ENCODE results near the gene ZFP3. TPM values are rescaled to one million over a fixed set of nuclear protein-coding genes. Genes with fewer than 3 reads are reported as not detected.
A peak's percentile ranks its signal among the peaks of the same experiment; 100 is the strongest.

ZFP3 gene
- total and polyA plus RNA-seq, 7 experiments from 2014 or later: 1.4 to 14.8 (median 3.7) TPM

DNA sequence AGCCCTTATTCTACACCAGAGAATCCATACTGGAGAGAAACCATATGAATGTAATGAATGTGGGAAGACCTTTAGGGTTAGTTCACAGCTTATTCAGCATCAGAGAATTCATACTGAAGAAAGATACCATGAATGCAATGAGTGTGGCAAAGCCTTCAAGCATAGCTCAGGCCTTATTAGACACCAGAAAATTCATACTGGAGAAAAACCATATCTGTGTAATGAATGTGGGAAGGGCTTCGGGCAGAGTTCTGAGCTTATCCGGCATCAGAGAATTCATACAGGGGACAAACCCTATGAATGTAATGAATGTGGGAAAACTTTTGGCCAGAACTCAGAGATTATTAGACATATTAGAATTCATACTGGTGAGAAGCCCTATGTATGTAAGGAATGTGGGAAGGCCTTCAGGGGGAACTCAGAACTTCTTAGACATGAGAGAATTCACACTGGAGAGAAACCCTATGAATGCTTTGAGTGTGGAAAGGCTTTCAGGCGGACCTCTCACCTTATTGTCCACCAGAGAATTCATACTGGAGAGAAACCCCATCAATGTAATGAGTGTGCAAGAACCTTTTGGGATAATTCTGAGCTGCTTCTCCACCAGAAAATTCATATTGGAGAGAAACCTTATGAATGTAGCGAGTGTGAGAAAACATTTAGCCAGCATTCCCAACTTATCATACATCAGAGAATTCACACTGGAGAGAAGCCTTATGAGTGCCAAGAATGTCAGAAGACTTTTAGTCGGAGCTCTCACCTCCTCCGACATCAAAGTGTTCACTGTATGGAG lies 14.1 kb downstream of the ZFP3 start:
- no peak overlapping the region for H3K27ac ChIP-seq (ENCODE audit: low read depth, low read length)
- H3K27ac Mint-ChIP-seq: no peak overlapping the region
- DNase-seq (no peak), ATAC-seq (no peak)
- ChIA-PET POLR2A (interaction anchor here (0.5 to 1.1 kb wide), 2 partner anchors 19 to 672 kb away, joined by 3 read pairs; partner anchors contain the start of gene ZNF232), CTCF (interaction anchor here (0.6 kb wide), 2 partner anchors 19 to 351 kb away, joined by 4 to 5 read pairs; no protein-coding TSS in a partner anchor)
- H3K36me3 ChIP-seq (ENCODE audit: control insufficient read depth in 2 of 3, insufficient read depth in 3 of 3, low read length in 3 of 3): peaks cover 8 to 52% (median 27%) of the 10 kb centered on the region in 3 experiments
- no peak overlapping the region for H3K4me3 ChIP-seq (ENCODE audit: low read length)
- H3K27me3 Mint-ChIP-seq: peaks cover 0 to 17% (median 0%) of the 10 kb centered on the region in 5 donors
- H3K9me3 Mint-ChIP-seq: peaks cover 22 to 100% (median 71%) of the 10 kb centered on the region in 11 donors
- intact Hi-C loops (cut with micrococcal nuclease): no loop called here
- H3K4me1 Mint-ChIP-seq: peaks cover 5 to 16% (median 12%) of the 10 kb centered on the region in 7 donors
- peaks cover 43 to 70% (median 65%) of the 10 kb centered on the region in 5 donors for H3K36me3 Mint-ChIP-seq
- no peak overlapping the region for H3K4me3 Mint-ChIP-seq
- no peaks in the 10 kb centered on the region for H3K27me3 ChIP-seq (ENCODE audit: control insufficient read depth in 2 of 2, insufficient read depth in 2 of 2, low read length in 2 of 2)
- H3K4me1 ChIP-seq (ENCODE audit: control insufficient read depth in 2 of 2, insufficient read depth in 2 of 2, low read length in 2 of 2): no peaks in the 10 kb centered on the region
- H3K9me3 ChIP-seq (ENCODE audit: control insufficient read depth in 2 of 3, low read length in 3 of 3): peaks cover 24 to 96% (median 52%) of the 10 kb centered on the region in 3 experiments

GRCh38 chr17:5096731-5097100 lies 18.4 kb downstream of the ZFP3 start:
- peaks cover 18 to 37% (median 25%) of the 10 kb centered on the region in 5 donors for H3K36me3 Mint-ChIP-seq
- intact Hi-C loops (cut with micrococcal nuclease): loop anchor here in 1 of 2 donors (1.0 kb wide), 1 partner anchor 15 kb away; the partner anchor contains the start of gene ZNF232
- peaks cover 10 to 64% (median 48%) of the 10 kb centered on the region in 11 donors for H3K9me3 Mint-ChIP-seq
- no peak overlapping the region for H3K27ac ChIP-seq (ENCODE audit: low read depth, low read length)
- peak overlapping the region in 2 of 9 donors; percentile 25 to 59 for H3K27ac Mint-ChIP-seq
- peaks cover 0 to 11% (median 7%) of the 10 kb centered on the region in 3 experiments for H3K36me3 ChIP-seq (ENCODE audit: control insufficient read depth in 2 of 3, insufficient read depth in 3 of 3, low read length in 3 of 3)
- H3K4me1 Mint-ChIP-seq: peaks cover 6 to 16% (median 12%) of the 10 kb centered on the region in 7 donors
- POLR2A ChIA-PET: interaction anchor here (0.9 to 1.8 kb wide), 2 partner anchors 15 to 18 kb away, joined by 3 to 8 read pairs; partner anchors contain the start of genes ZFP3 and ZNF232
- no peak for ATAC-seq
- CTCF ChIA-PET: no interaction called here
- H3K27me3 Mint-ChIP-seq: peaks cover 0 to 20% (median 0%) of the 10 kb centered on the region in 5 donors
- peaks cover 17 to 56% (median 28%) of the 10 kb centered on the region in 3 experiments for H3K9me3 ChIP-seq (ENCODE audit: control insufficient read depth in 2 of 3, low read length in 3 of 3)
- peak overlapping the region in 9 of 10 donors; percentile 87 to 92 (median 89) for H3K4me3 Mint-ChIP-seq
- peak overlapping the region; percentile 59 for H3K4me3 ChIP-seq (ENCODE audit: low read length)
- no peak for DNase-seq
- H3K27me3 ChIP-seq (ENCODE audit: control insufficient read depth in 2 of 2, insufficient read depth in 2 of 2, low read length in 2 of 2): no peaks in the 10 kb centered on the region
- no peaks in the 10 kb centered on the region for H3K4me1 ChIP-seq (ENCODE audit: control insufficient read depth in 2 of 2, insufficient read depth in 2 of 2, low read length in 2 of 2)

DNA sequence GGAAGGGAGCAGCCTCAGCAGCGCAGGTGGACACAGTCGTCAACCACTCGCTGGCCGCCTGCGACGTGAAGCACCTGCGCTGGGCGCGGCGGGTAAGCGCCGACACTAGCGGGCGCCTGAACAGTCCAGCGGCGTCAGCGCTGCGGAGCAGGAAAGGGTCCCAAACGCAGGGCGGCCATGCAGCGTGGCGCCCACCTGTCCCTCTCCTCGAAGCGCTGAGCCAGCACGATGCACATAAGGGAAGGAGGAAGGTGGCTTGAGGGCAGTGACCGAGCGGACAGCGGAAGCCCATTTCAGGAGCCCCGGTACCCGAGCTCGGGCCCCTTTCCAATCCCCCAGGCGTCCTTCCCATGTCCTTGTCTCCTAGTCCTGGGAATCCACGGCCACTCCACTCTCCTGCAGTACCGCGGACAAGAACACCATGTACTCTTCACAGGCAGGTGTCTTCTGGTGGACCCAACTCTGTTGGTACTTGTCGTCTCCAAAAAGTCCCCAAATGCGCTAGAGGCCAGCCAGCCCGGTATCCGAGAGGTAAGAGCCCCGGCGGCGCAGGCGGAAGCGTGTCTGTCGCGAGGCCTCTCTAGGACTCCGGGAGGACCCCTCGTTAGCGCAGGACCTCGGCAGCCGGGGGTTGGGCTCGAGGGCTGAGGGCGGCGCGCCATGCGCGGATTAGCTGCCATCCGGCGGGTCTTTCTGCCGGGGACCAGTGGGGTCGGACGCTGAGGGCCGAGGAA lies 19.0 kb downstream of the ZFP3 start:
- no peak overlapping the region for H3K27ac ChIP-seq (ENCODE audit: low read depth, low read length)
- H3K4me3 ChIP-seq (ENCODE audit: low read length): peak overlapping the region; percentile 59
- peaks cover 12 to 51% (median 23%) of the 10 kb centered on the region in 3 experiments for H3K9me3 ChIP-seq (ENCODE audit: control insufficient read depth in 2 of 3, low read length in 3 of 3)
- ChIA-PET CTCF (no interaction called here), POLR2A (interaction anchor here (0.9 to 1.8 kb wide), 2 partner anchors 14 to 19 kb away, joined by 3 to 8 read pairs; partner anchors contain the start of genes ZFP3 and ZNF232)
- H3K27me3 ChIP-seq (ENCODE audit: control insufficient read depth in 2 of 2, insufficient read depth in 2 of 2, low read length in 2 of 2): no peaks in the 10 kb centered on the region
- Mint-ChIP-seq H3K4me1 (peaks cover 6 to 16% (median 12%) of the 10 kb centered on the region in 7 donors), H3K36me3 (peaks cover 15 to 32% (median 20%) of the 10 kb centered on the region in 5 donors), H3K9me3 (peaks cover 10 to 58% (median 43%) of the 10 kb centered on the region in 11 donors), H3K27ac (peak overlapping the region in 4 of 9 donors; percentile 25 to 59 (median 48)), H3K4me3 (peak overlapping the region; percentile 28 to 92 (median 89)), H3K27me3 (peaks cover 0 to 20% (median 0%) of the 10 kb centered on the region in 5 donors)
- no peaks in the 10 kb centered on the region for H3K4me1 ChIP-seq (ENCODE audit: control insufficient read depth in 2 of 2, insufficient read depth in 2 of 2, low read length in 2 of 2)
- intact Hi-C loops (cut with micrococcal nuclease): loop anchor here in 1 of 2 donors (1.0 kb wide), 1 partner anchor 14 kb away; the partner anchor contains the start of gene ZNF232
- H3K36me3 ChIP-seq (ENCODE audit: control insufficient read depth in 2 of 3, insufficient read depth in 3 of 3, low read length in 3 of 3): peaks cover 0 to 6% (median 2%) of the 10 kb centered on the region in 3 experiments
- ATAC-seq (peak; percentile 87), DNase-seq (peak in 7 of 9 donors; percentile 29 to 58 (median 48))

DNA sequence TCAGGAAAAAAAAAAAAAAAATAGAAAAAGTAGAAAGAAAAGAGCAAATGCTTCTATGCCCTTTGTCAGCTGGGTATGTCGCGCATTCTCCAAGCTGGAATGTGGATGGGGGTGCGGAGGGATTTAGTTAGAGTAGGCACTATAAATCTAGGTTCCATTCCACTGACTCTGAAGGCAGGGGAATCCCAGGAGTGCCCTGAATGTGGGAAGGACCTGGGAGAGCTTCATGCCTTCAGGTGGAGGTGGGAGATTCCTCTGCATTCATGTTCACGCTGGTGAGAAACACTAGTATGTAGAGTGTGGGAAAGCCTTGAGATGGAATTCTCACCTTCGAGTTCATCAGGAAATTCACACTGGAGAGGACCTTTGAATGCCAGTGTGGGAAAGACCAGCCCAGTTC lies 21.0 kb downstream of the ZFP3 start:
- no peak overlapping the region for H3K27ac Mint-ChIP-seq
- H3K27me3 Mint-ChIP-seq: peaks cover 0 to 20% (median 0%) of the 10 kb centered on the region in 5 donors
- H3K4me1 ChIP-seq (ENCODE audit: control insufficient read depth in 2 of 2, insufficient read depth in 2 of 2, low read length in 2 of 2): no peaks in the 10 kb centered on the region
- ChIA-PET POLR2A (no interaction called here), CTCF (no interaction called here)
- H3K9me3 Mint-ChIP-seq: peaks cover 10 to 40% (median 29%) of the 10 kb centered on the region in 11 donors
- H3K27ac ChIP-seq (ENCODE audit: low read depth, low read length): no peak overlapping the region
- H3K4me3 ChIP-seq (ENCODE audit: low read length): no peak overlapping the region
- H3K4me3 Mint-ChIP-seq: peak overlapping the region in 1 of 10 donors; percentile 63
- H3K27me3 ChIP-seq (ENCODE audit: control insufficient read depth in 2 of 2, insufficient read depth in 2 of 2, low read length in 2 of 2): no peaks in the 10 kb centered on the region
- H3K36me3 Mint-ChIP-seq: peaks cover 2 to 24% (median 9%) of the 10 kb centered on the region in 5 donors
- intact Hi-C loops (cut with micrococcal nuclease): no loop called here
- peaks cover 6 to 16% (median 12%) of the 10 kb centered on the region in 7 donors for H3K4me1 Mint-ChIP-seq
- ATAC-seq: no peak
- H3K9me3 ChIP-seq (ENCODE audit: control insufficient read depth in 2 of 3, low read length in 3 of 3): peaks cover 0 to 31% (median 7%) of the 10 kb centered on the region in 3 experiments
- H3K36me3 ChIP-seq (ENCODE audit: control insufficient read depth in 2 of 3, insufficient read depth in 3 of 3, low read length in 3 of 3): no peaks in the 10 kb centered on the region
- no peak for DNase-seq

DNA sequence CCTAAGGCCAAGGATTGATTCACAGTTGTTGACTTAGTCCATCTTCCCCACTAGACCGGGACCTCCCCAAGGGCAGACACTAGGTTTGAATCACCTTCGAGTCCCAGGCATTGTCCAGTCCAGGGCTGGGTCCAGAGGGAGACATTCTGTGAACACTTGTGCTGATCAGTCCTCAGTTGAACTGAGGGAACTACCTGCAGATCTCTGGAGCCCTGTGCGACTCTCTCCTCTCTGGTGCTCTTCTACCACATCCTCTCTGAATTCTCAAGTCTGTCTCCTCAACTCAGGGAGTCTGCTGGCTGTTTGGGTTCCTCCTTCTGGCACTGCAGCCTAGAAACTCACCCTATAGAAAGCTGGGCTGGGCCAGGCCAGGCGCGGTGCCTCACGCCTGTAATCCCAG lies 22.6 kb downstream of the ZFP3 start:
- Histone ChIP-seq H3K9me3 (ENCODE audit: control insufficient read depth in 2 of 3, low read length in 3 of 3) (peaks cover 0 to 16% (median 7%) of the 10 kb centered on the region in 3 experiments), H3K4me1 (ENCODE audit: control insufficient read depth in 2 of 2, insufficient read depth in 2 of 2, low read length in 2 of 2) (no peaks in the 10 kb centered on the region), H3K27me3 (ENCODE audit: control insufficient read depth in 2 of 2, insufficient read depth in 2 of 2, low read length in 2 of 2) (no peaks in the 10 kb centered on the region), H3K36me3 (ENCODE audit: control insufficient read depth in 2 of 3, insufficient read depth in 3 of 3, low read length in 3 of 3) (peaks cover 0 to 5% (median 0%) of the 10 kb centered on the region in 3 experiments), H3K4me3 (ENCODE audit: low read length) (no peak overlapping the region), H3K27ac (ENCODE audit: low read depth, low read length) (no peak overlapping the region)
- Mint-ChIP-seq H3K27ac (no peak overlapping the region), H3K27me3 (peaks cover 0 to 16% (median 0%) of the 10 kb centered on the region in 5 donors), H3K4me3 (no peak overlapping the region), H3K4me1 (peaks cover 6 to 15% (median 12%) of the 10 kb centered on the region in 7 donors), H3K9me3 (peaks cover 2 to 36% (median 16%) of the 10 kb centered on the region in 11 donors), H3K36me3 (peaks cover 3 to 23% (median 9%) of the 10 kb centered on the region in 5 donors)
- no peak for ATAC-seq
- POLR2A ChIA-PET: no interaction called here
- intact Hi-C loops (cut with micrococcal nuclease): no loop called here
- DNase-seq: no peak
- CTCF ChIA-PET: no interaction called here

DNA sequence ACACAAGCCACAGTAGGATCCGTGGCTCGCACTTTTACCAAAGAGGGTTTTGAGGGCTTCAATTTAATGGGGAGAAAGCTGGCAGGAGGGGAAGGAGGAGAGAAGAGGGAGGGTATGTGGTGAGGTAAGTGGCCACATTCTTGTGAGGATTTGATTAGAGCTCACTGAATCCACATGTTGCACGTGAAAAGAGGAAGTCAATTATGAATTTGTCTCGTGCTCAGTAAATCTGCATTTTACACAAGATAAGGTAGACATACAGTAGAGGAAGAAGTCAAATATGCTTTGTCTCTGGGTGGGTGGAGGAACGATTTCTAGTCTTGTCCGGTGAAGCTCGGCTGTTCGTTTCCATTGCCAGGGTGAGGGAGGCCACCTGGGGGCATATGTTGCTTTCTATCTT lies 32.5 kb downstream of the ZFP3 start:
- H3K27ac ChIP-seq (ENCODE audit: low read depth, low read length): peak overlapping the region; percentile 74
- H3K36me3 Mint-ChIP-seq: peaks cover 5 to 67% (median 27%) of the 10 kb centered on the region in 5 donors
- DNase-seq (no peak), ATAC-seq (no peak)
- ChIA-PET CTCF (interaction anchor here (1.2 kb wide), 1 partner anchor 80 kb away, joined by 5 read pairs; no protein-coding TSS in a partner anchor), POLR2A (interaction anchor here (0.6 to 1.9 kb wide), 7 partner anchors 15 to 234 kb away, joined by 3 to 8 read pairs (median 5); partner anchors contain the start of genes ZFP3 and ZNF594)
- H3K4me3 ChIP-seq (ENCODE audit: low read length): peak overlapping the region; percentile 80
- H3K36me3 ChIP-seq (ENCODE audit: control insufficient read depth in 2 of 3, insufficient read depth in 3 of 3, low read length in 3 of 3): peaks cover 0 to 34% (median 0%) of the 10 kb centered on the region in 3 experiments
- H3K4me3 Mint-ChIP-seq: peak overlapping the region; percentile 82 to 96 (median 92)
- peaks cover 5 to 15% (median 10%) of the 10 kb centered on the region in 5 donors for H3K27me3 Mint-ChIP-seq
- peaks cover 0 to 3% of the 10 kb centered on the region in 2 donors for H3K27me3 ChIP-seq (ENCODE audit: control insufficient read depth in 2 of 2, insufficient read depth in 2 of 2, low read length in 2 of 2)
- peaks cover 9% of the 10 kb centered on the region in 2 donors for H3K4me1 ChIP-seq (ENCODE audit: control insufficient read depth in 2 of 2, insufficient read depth in 2 of 2, low read length in 2 of 2)
- no peaks in the 10 kb centered on the region for H3K9me3 ChIP-seq (ENCODE audit: control insufficient read depth in 2 of 3, low read length in 3 of 3)
- peak overlapping the region; percentile 59 to 96 (median 88) for H3K27ac Mint-ChIP-seq
- peaks cover 0 to 31% (median 2%) of the 10 kb centered on the region in 11 donors for H3K9me3 Mint-ChIP-seq
- intact Hi-C loops (cut with micrococcal nuclease): loop anchor here (1.0 to 5.0 kb wide), 8 partner anchors 14 to 379 kb away; partner anchors contain the start of genes ZNF594 (in 2 of the 2), CAMTA2 (in 1 of the 2), INCA1 (in 1 of the 2) and KIF1C (in 1 of the 2)
- peaks cover 14 to 44% (median 36%) of the 10 kb centered on the region in 7 donors for H3K4me1 Mint-ChIP-seq
